Mammary epithelial cell (primary cell): ENCODE results near the gene LRRC37A3.

Source experiments
- EZH2 ChIP-seq: IDR thresholded peaks from 2 replicates; pipeline ENCODE4 v1.6.1; 2012; ENCODE audit warnings: low read length, inconsistent platforms, borderline replicate concordance
- TF ChIP-seq, protein P1 (sequence below), 2 donors: IDR thresholded peaks in 1 of 2; conservative IDR thresholded peaks in 1 of 2; 2 replicates each; pipeline ENCODE4 v1.5.1; 2011 to 2012; ENCODE audit warnings: inconsistent platforms in 2 of 2, low read length in 2 of 2, mild to moderate bottlenecking in 2 of 2, control low read depth in 1 of 2, low read depth in 1 of 2; ENCODE audit not compliant: insufficient read depth in 1 of 2; ENCODE audit errors: extremely low read depth in 1 of 2

DNA sequence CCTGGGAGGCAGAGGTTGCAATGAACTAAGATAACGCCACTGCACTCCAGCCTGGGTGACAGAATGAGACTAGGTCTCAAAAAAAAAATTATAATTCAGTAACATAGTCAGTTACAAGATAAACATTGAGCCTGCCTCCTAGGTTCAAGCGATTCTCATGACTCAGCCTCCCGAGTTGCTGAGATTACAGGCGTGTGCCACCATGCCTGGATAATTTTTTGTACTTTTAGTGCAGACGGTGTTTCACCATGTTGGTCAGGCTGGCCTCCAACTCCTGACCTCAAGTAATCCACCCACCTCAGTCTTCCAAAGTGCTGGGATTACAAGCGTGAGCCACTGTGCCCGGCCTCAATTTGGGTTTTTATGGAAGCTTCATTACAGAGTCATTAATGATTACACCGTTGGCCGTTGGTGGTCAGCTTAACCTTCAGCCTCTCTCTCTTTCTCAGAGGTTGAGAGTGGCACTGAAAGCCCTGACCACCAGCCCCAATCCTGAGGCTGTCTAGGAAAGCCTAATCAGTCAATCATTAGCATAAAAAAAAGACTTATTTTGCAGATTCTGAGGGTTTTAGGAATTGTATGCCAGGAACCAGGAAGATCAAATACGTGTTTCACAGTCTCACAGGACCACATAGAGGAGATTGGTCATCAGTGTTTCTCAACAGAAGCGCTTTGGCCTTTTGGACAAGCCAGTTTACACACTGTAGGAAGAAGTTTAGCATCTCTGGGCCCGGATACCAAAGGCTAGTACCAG is 1.3 kb upstream of the LRRC37A3 start:
- TF ChIP-seq, protein P1, sequence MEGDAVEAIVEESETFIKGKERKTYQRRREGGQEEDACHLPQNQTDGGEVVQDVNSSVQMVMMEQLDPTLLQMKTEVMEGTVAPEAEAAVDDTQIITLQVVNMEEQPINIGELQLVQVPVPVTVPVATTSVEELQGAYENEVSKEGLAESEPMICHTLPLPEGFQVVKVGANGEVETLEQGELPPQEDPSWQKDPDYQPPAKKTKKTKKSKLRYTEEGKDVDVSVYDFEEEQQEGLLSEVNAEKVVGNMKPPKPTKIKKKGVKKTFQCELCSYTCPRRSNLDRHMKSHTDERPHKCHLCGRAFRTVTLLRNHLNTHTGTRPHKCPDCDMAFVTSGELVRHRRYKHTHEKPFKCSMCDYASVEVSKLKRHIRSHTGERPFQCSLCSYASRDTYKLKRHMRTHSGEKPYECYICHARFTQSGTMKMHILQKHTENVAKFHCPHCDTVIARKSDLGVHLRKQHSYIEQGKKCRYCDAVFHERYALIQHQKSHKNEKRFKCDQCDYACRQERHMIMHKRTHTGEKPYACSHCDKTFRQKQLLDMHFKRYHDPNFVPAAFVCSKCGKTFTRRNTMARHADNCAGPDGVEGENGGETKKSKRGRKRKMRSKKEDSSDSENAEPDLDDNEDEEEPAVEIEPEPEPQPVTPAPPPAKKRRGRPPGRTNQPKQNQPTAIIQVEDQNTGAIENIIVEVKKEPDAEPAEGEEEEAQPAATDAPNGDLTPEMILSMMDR (conservative IDR thresholded peaks at IDR 0.05 in 1 of 2, IDR thresholded peaks at IDR 0.05 in 1 of 2; ENCODE audit: extremely low read depth in 1 of 2, insufficient read depth in 1 of 2, low read depth in 1 of 2, low read length in 2 of 2): no peak
- no peak for TF ChIP-seq EZH2
